EL (cell line): ENCODE data around the gene MAP1LC3C.
"Not testable (repeated sequence)": the region's sequence is repeated elsewhere in the genome, so short reads cannot be mapped to it uniquely, and the experiment has no call there.

Source experiments
- DNase-seq: peaks from one replicate; pipeline ENCODE4 v3.0.0-alpha.2; 2016

The MAP1LC3C gene

GRCh38 chr1:241990040-241990439 lies 8.9 kb downstream of the MAP1LC3C start:
- DNase-seq: peak; percentile 98

- not testable (repeated sequence) for DNase-seq
Measured at GRCh38 chr1:241988389-241988930, 10.4 kb downstream of the MAP1LC3C start.

- DNase-seq: peak; percentile 50
Measured at GRCh38 chr1:241985787-241986186, 13.1 kb downstream of the MAP1LC3C start.

GRCh38 chr1:241979926-241980325 lies 19.0 kb downstream of the MAP1LC3C start:
- no peak for DNase-seq

- no peak for DNase-seq
Measured at GRCh38 chr1:241979071-241979470, 19.8 kb downstream of the MAP1LC3C start.

- DNase-seq: no peak
Measured at GRCh38 chr1:241976229-241976628, 22.7 kb downstream of the MAP1LC3C start.

- DNase-seq: peak; percentile 61
Measured at GRCh38 chr1:241972703-241973369, 26.1 kb downstream of the MAP1LC3C start.

- DNase-seq: no peak
Measured at GRCh38 chr1:241968611-241969010, 30.3 kb downstream of the MAP1LC3C start.

GRCh38 chr1:241964550-241965282 lies 34.2 kb downstream of the MAP1LC3C start:
- no peak for DNase-seq

- DNase-seq: no peak
Measured at GRCh38 chr1:241963722-241964121, 35.2 kb downstream of the MAP1LC3C start.

GRCh38 chr1:241962153-241962552 lies 36.7 kb downstream of the MAP1LC3C start:
- DNase-seq: no peak

- DNase-seq: no peak
Measured at GRCh38 chr1:241957692-241958494, 41.0 kb downstream of the MAP1LC3C start, which contains the start of gene BECN2. Gene BECN2 (plus strand): TSS chr1:241957767. CDS start chr1:241957767, 0 bp downstream.

- peak; percentile 71 for DNase-seq
Measured at GRCh38 chr1:241950390-241950789, 48.5 kb downstream of the MAP1LC3C start.

GRCh38 chr1:241947354-241947753 lies 51.5 kb downstream of the MAP1LC3C start:
- no peak for DNase-seq
